Kidney (tissue), 14 donors: ENCODE data around the gene ETV7. TPM values are rescaled to one million over a fixed set of nuclear protein-coding genes. Genes with fewer than 3 reads are reported as not detected.

Experiments used
- DNase-seq, 5 donors: peaks; one replicate each; pipeline ENCODE4 v3.0.0-alpha.2; 2013 to 2020
- FAIRE-seq: peaks from 2 replicates; lab custom pipeline; 2012; peaks lifted over from hg19 to GRCh38; lab: Jason Lieb, UNC
- H3K27ac ChIP-seq, 2 donors: one replicate each; pipeline ENCODE4 v1.7.0; 2013; ENCODE audit warnings: low read depth in 2 of 2, low read length in 2 of 2, inconsistent platforms in 1 of 2
- H3K27me3 ChIP-seq: one replicate; pipeline ENCODE4 v1.7.1; 2013; ENCODE audit warnings: low read length, inconsistent platforms; ENCODE audit not compliant: control insufficient read depth, insufficient read depth
- H3K36me3 ChIP-seq, 3 donors: one replicate each; pipeline versions ENCODE4 v1.7.0 to v1.7.1; 2013; ENCODE audit warnings: low read length in 3 of 3, control low read depth in 1 of 3, inconsistent platforms in 1 of 3; ENCODE audit not compliant: insufficient read depth in 3 of 3, control insufficient read depth in 2 of 3
- H3K4me1 ChIP-seq, 3 donors: one replicate each; pipeline versions ENCODE4 v1.7.0 to v1.7.1; 2013; ENCODE audit warnings: low read length in 3 of 3, inconsistent platforms in 1 of 3, low read depth in 1 of 3; ENCODE audit not compliant: control insufficient read depth in 2 of 3, insufficient read depth in 2 of 3
- H3K4me3 ChIP-seq, 3 donors: one replicate each; pipeline versions ENCODE4 v1.7.0 to v1.8.1; 2013; ENCODE audit warnings: low read length in 3 of 3, control low read depth in 1 of 3, inconsistent platforms in 1 of 3
- H3K9ac ChIP-seq, 3 donors: one replicate each; pipeline versions ENCODE4 v1.7.0 to v1.7.1; 2013; ENCODE audit warnings: low read length in 3 of 3, control low read depth in 1 of 3, inconsistent platforms in 1 of 3
- H3K9me3 ChIP-seq, 3 donors: one replicate each; pipeline versions ENCODE4 v1.7.0 to v1.7.1; 2013; ENCODE audit warnings: low read length in 3 of 3, control low read depth in 1 of 3, inconsistent platforms in 1 of 3; ENCODE audit not compliant: control insufficient read depth in 2 of 3, insufficient read depth in 1 of 3
- CTCF ChIP-seq: IDR thresholded peaks from 3 replicates; pipeline ENCODE4 v1.5.1; 2012; ENCODE audit warnings: mild to moderate bottlenecking, moderate library complexity, borderline replicate concordance; ENCODE audit not compliant: insufficient read depth; ENCODE audit errors: extremely low read depth
- intact Hi-C: fragments of 100-400 bp; cut with DNase I; formaldehyde crosslinking; loops from one replicate; pipeline ENCODE4 v1.11.1; 2022
- polyA plus RNA-seq: library from polyadenylated mRNA; stranded (reverse); fragments of 350-450 nt; fragmentation: Illumina TruSeq; extraction: RNeasy Lipid Tissue Mini Kit (QIAGEN cat#74804); gene quantifications from one replicate; pipeline ENCODE4 v1.2.3, GENCODE V29; 2014; ENCODE audit warnings: low read depth, low replicate concordance; ENCODE audit not compliant: insufficient read depth
- total RNA-seq: library from RNA; stranded (reverse); fragmentation: NEBNext Ultra II Directional; extraction: Animal tissue kit (Norgen Biotek cat#: 25700); gene quantifications from one replicate; pipeline ENCODE4 v1.2.1, GENCODE V29; 2021
- donor health status: control.
- donor health status: control.
- donor health status: control.
- donor health status: control.
- donor health status: control.
- donor health status: DM: yes; HTN: yes; CAD: no.
- donor health status: Normal renal cell carcinoma (clear cell type).

Gene ETV7
- total and polyA plus RNA-seq, 2 donors from 2014 or later: 0.99 to 4.6 TPM

- DNase-seq (no peak), FAIRE-seq (no peak)
- Histone ChIP-seq H3K4me1 (peaks cover 0 to 8% (median 0%) of the 10 kb centered on the region in 3 donors), H3K27me3 (peaks cover 12% of the 10 kb centered on the region), H3K27ac (no peak overlapping the region), H3K4me3 (no peak overlapping the region), H3K36me3 (no peaks in the 10 kb centered on the region), H3K9ac (no peak overlapping the region), H3K9me3 (no peaks in the 10 kb centered on the region)
- intact Hi-C loops: no loop called here
- no peak for TF ChIP-seq CTCF
Observed at GRCh38 chr6:36382976-36383375, 4.5 kb downstream of the ETV7 start.

- Histone ChIP-seq H3K27ac (no peak overlapping the region), H3K4me3 (no peak overlapping the region), H3K9me3 (no peaks in the 10 kb centered on the region), H3K4me1 (peaks cover 0 to 2% (median 0%) of the 10 kb centered on the region in 3 donors), H3K27me3 (peaks cover 6% of the 10 kb centered on the region), H3K9ac (no peak overlapping the region), H3K36me3 (no peaks in the 10 kb centered on the region)
- TF ChIP-seq CTCF: no peak
- FAIRE-seq (no peak), DNase-seq (no peak)
- intact Hi-C loops: no loop called here
Observed at GRCh38 chr6:36381502-36382389, 5.7 kb downstream of the ETV7 start.

GRCh38 chr6:36380166-36380565 is 7.3 kb downstream of the ETV7 start:
- no peaks in the 10 kb centered on the region for H3K27me3 ChIP-seq
- H3K9ac ChIP-seq: no peak overlapping the region
- no peak for DNase-seq
- no peak for TF ChIP-seq CTCF
- H3K4me3 ChIP-seq: no peak overlapping the region
- no peaks in the 10 kb centered on the region for H3K4me1 ChIP-seq
- no peaks in the 10 kb centered on the region for H3K9me3 ChIP-seq
- no peaks in the 10 kb centered on the region for H3K36me3 ChIP-seq
- no peak for FAIRE-seq
- H3K27ac ChIP-seq: no peak overlapping the region
- intact Hi-C loops: no loop called here
